Measurements from ENCODE around the gene LONP1.

LONP1 gene

DNA sequence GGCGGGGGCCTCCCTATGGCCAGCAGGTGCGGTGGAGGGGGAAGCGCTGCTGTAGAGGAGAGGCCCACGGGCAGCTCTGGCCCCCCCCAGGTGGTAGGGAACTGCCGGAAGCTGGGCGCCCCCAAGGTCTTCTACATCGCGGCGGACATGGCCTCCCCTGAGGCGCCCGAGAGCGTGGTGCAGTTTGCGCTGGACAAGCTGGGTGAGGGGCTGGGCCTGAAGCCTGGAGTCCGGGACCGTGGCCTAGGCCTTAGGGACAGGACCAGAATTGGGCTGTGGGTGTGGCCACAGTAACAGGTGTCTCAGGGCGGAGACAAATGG, 33.7 kb downstream of the LONP1 start:
- no peak for DNase-seq (ENCODE audit: low read depth in 1 of 2, low spot score in 1 of 2)
- in situ Hi-C loops (cut with HindIII; ENCODE audit: low pct_unique_long_range_greater_than_20kb, low sequenced_read_pairs), result no loop called here
- TF ChIP-seq JUND (IDR thresholded peaks at IDR 0.05; ENCODE audit: low read depth), result no peak

DNA sequence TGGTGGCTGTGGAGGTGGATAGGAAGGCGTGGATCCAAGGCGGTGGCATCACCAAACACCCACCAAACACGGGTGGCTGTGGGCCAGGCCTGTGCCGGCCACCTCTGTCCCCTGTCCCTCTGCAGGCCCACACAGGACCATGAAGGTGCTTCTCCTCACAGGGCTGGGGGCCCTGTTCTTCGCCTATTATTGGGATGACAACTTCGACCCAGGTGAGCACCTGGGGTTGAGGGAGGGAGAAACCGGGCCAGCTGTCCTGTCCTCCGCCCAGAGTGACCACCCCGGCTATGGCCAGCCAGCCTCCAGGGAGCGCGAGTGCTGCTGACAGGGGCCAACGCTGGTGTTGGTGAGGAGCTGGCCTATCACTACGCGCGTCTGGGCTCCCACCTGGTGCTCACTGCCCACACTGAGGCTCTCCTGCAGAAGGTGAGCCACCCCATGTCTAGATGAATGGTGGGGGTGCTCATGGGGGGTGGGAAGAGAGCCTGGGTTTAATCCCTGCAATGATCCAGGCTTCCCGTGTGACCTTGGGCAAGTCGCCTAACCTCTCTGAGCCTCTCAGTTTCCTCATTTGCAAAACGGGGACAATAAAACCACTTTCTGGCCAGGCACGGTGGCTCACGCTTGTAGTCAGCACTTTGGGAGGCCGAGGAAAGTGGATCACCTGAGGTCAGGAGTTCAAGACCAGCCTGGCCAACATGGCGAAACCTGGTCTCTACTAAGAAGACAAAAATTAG, 35.1 kb downstream of the LONP1 start:
- in situ Hi-C loops (cut with HindIII; ENCODE audit: low pct_unique_long_range_greater_than_20kb, low sequenced_read_pairs), result no loop called here
- TF ChIP-seq JUND (IDR thresholded peaks at IDR 0.05; ENCODE audit: low read depth), result no peak
- DNase-seq (ENCODE audit: low read depth in 1 of 2, low spot score in 1 of 2), result no peak

DNA sequence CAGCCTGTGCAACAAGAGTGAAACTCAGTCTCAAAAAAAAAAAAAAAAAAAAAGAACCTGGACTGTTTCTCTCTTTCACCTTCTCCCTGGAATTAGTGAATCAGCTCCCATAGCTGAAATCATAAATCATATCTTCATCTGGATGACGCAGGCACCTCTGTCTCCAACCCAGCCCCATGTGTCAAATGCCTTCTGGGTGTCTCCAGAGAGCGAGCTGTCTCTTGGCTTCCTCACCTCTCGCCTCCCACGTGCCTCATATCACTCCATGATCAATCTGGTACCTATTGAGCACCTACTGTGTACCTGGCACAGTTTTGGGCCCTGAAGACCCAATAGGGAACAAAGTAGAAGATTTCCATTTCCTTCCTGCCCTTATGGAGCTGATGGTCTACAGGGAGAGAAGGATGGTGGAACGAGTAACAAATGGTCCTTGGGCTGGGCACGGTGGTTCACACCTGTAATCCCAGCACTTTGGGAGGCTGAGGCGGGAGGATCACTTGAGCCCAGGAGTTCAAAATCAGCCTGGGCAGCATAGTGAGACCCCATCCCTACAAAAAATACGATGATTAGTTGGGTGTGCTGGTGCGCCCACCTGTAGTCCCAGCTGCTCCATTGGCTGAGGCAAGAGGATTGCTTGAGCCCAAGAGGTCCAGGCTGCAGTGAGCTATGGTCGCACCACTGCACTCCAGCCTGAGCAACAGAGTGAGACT, 36.6 kb downstream of the LONP1 start:
- in situ Hi-C loops (cut with HindIII; ENCODE audit: low pct_unique_long_range_greater_than_20kb, low sequenced_read_pairs), result no loop called here
- DNase-seq (ENCODE audit: low read depth in 1 of 2, low spot score in 1 of 2), result no peak
- no peak for TF ChIP-seq JUND (IDR thresholded peaks at IDR 0.05; ENCODE audit: low read depth)

DNA sequence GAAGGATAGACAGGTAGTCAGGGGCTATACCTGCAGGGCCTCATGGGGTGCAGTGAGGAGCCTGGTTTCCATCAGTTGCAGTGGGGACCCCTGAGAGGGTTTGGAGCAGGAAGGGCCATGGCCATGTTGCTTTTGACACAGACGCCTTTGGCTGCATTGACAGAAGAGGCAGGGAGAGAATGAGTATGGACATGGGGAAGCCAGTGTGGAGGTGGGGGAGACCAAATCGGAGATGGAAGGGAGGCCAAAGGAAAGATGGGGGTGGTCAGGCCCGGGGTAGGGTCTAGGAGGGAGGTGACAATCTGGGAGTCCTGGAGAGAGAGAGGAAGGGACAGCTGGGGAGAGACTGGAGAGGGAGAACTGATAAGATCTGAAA, 37.9 kb downstream of the LONP1 start:
- in situ Hi-C loops (cut with HindIII; ENCODE audit: low pct_unique_long_range_greater_than_20kb, low sequenced_read_pairs), result no loop called here
- DNase-seq (ENCODE audit: low read depth in 1 of 2, low spot score in 1 of 2), result no peak
- TF ChIP-seq JUND (IDR thresholded peaks at IDR 0.05; ENCODE audit: low read depth), result no peak

DNA sequence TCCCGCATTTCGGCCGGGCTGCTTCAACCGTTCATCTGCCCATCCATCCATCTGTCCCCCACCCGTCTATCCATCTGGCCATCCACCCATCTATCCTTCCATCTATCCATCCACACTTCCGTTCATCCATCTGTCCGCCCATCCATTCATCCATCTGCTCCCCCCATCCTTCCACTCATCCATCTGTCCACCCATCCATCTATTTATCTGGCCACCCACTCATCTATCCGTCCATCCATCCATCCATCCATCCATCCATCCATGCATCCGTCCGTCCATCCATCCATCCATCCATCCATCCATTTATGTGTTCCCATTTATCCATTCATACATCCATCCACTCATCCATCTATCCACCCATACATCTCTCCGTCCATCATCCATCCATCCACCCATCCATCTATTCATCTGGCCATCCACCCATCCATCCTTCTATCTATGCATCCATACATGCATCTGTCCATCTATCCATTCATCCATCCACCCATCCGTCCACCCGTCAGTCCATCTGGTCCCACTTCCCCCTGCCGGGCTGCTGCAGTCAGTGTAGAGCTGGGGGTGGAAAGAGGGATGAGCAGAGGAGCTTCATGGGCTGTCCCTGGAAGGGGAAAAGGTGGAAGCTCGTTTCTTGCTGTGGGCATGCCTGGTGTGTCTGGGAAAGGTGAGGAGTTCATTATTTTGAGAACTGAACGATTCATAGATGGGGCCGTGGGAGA, 38.4 kb downstream of the LONP1 start:
- DNase-seq (ENCODE audit: low read depth in 1 of 2, low spot score in 1 of 2), result no peak
- TF ChIP-seq JUND (IDR thresholded peaks at IDR 0.05; ENCODE audit: low read depth), result no peak
- in situ Hi-C loops (cut with HindIII; ENCODE audit: low pct_unique_long_range_greater_than_20kb, low sequenced_read_pairs), result no loop called here

DNA sequence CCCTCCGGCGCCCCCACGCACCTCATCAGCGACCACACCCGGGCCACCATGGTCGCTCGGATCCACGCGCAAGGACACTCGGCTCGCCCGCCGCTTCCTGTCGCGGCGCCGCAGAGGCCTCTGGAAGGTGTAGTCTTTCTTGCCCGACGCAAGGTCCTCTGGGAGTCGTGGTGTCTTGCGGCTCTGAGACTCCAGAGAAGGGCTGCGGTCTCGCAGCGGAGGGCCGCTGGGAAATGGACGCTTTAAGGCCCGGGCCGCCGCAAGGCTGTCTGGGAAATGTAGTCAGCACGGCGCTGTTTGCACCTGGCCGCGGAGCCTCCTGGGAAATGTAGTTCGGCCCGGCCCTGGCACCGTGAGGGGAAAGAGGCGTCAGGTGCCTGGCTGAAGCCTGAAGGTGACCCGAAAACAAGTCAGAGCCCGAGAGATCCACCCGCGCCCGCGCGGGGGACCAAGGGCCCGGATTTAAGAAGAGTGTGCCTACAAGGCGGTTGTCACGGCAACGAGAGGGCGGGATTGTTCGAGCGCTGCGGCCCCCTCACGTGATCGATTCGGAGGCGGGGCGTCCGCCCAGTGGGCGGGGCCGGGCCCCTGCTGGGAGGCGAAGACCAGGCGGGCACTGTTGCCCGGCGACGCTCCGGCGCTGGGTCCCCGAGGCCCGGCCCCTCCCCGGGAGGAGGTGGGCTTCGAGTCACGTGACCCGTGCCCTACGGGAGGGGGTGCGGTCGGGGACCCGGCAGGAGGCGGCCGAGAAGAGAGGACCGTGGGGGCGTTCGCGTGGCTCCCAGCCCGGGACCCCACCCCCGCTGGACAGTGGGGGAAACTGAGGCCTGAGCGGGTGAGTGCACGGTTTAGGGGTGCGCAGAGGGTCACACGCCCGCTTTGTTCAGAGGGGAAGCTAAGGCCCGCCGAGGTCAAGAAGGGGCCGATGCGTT, 39.2 kb downstream of the LONP1 start, which contains the start of the genes HSD11B1L and MICOS13:
Gene HSD11B1L, plus strand, starts transcription at position 591 of the 932 bp plus-strand sequence. CDS start 3,806 bp downstream, outside the sequence.
Gene MICOS13, minus strand, starts transcription at position 80 of the 932 bp plus-strand sequence. Its CDS starts 30 bp downstream, at position 50.
- in situ Hi-C loops (cut with HindIII; ENCODE audit: low pct_unique_long_range_greater_than_20kb, low sequenced_read_pairs), result no loop called here
- no peak for TF ChIP-seq JUND (IDR thresholded peaks at IDR 0.05; ENCODE audit: low read depth)
- peak; percentile 82 to 98 for DNase-seq (ENCODE audit: low read depth in 1 of 2, low spot score in 1 of 2)

DNA sequence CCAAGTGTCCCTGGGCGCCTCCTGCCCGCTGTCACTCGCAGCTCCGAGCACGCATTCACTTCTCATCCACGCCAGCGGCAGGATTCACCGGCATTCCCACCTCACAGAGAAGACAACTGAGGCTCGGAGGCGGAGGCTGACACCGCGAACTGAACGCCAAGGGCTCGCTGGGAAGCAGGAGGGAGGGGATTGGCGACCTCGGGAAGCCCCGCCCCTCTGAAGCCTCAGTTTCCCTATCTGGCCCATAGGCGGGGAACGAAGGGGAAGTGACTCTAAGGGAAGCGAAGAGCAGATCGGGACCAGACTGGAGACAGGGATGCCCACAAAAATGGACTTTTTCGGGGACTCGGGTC, 39.9 kb downstream of the LONP1 start:
- no peak for TF ChIP-seq JUND (IDR thresholded peaks at IDR 0.05; ENCODE audit: low read depth)
- in situ Hi-C loops (cut with HindIII; ENCODE audit: low pct_unique_long_range_greater_than_20kb, low sequenced_read_pairs), result no loop called here

DNA sequence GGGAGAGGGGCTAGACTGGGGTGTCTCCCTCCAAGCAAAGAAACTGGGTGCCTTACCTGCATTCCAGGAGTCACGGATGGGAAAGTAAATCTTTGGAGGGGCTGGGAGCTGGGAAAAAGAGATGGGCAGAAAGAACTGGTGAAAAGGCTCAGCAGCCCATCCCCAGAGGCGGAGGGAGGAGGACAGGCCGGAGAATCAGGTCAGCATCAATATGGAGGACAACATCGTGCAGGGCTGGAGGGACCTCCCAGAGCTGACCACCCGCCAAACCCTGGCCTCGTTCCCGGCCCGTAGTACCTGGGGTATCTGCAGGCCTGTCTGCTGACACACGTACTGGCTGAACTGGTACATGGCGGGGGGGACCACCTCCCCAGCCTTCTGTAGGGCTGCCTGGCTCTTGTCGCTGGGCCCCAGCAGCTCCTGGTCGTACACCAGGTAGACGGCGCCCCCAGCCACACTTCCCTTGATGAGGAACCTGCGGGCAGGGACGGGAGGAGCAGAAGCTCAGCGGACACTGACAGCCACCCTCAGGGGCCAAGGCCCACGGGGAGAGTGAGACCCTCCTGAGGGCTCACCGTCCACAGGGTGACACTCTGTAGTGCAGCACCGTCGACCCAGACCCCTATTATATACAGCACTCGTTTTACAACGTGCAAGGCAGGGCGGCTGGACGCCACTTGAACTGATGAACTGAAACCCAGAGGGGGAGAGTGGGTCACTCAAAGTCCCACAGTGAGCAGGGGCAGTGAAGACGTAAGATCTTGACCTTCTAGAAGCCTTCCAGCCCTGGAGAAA, 40.5 kb downstream of the LONP1 start:
- in situ Hi-C loops (cut with HindIII; ENCODE audit: low pct_unique_long_range_greater_than_20kb, low sequenced_read_pairs), result no loop called here
- no peak for TF ChIP-seq JUND (IDR thresholded peaks at IDR 0.05; ENCODE audit: low read depth)
- no peak for DNase-seq (ENCODE audit: low read depth in 1 of 2, low spot score in 1 of 2)

More for the DNA sequence above, 39.9 kb downstream of the LONP1 start:
- no peak for DNase-seq (ENCODE audit: low read depth in 1 of 2, low spot score in 1 of 2)

DNA sequence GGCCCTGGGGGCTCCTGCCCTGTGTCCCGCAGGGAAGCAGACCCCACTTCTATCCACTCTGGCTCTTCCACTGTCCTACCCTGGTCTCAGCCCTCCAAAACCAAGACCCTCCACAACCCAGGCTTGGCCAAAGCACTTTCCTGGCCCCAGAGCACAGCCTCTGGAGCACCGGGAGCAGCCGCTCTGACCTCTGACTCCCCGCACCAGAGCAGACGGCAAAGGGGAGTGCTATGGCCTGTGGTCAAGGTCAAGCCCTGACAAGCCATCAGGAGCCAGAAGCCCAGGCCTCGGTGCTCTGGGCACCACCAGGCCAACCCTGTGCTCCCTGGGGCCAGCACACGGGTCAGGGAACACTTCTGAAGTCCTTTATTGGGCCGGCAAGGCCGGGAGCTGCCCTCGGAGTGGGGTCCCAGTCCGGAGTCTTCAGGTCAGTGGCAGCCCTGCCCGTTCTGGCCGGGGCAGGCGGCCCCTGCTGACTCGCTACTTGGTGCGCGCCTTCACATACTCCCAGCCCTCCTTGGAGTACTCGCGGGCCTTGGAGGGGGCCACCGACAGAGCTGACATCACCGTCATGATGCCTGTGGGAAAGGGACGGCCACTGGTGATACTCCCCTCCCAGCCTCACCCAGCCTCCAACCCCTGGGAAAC, 41.8 kb downstream of the LONP1 start:
- no peak for DNase-seq (ENCODE audit: low read depth in 1 of 2, low spot score in 1 of 2)
- in situ Hi-C loops (cut with HindIII; ENCODE audit: low pct_unique_long_range_greater_than_20kb, low sequenced_read_pairs), result no loop called here
- TF ChIP-seq JUND (IDR thresholded peaks at IDR 0.05; ENCODE audit: low read depth), result no peak

DNA sequence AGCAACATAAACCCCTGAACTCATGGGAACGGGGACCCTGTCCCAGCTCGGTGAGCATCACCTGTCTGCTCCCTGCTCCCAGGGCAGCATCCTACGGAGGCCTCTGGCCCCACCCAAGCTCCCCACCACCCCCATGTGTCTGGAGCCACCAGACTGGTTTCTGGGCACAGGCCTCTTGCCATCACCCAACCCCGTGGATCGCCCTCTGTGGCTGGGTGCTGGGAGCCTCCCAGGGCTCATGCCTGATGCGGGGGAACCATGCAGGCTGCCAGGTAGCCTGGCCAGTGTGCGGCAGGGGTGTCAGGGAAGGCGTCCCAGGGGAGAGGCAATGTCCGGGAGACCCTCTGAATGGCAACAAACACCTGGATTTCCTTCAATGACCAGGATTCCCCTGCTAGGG, 42.4 kb downstream of the LONP1 start:
- in situ Hi-C loops (cut with HindIII; ENCODE audit: low pct_unique_long_range_greater_than_20kb, low sequenced_read_pairs), result no loop called here
- DNase-seq (ENCODE audit: low read depth in 1 of 2, low spot score in 1 of 2), result no peak
- no peak for TF ChIP-seq JUND (IDR thresholded peaks at IDR 0.05; ENCODE audit: low read depth)

DNA sequence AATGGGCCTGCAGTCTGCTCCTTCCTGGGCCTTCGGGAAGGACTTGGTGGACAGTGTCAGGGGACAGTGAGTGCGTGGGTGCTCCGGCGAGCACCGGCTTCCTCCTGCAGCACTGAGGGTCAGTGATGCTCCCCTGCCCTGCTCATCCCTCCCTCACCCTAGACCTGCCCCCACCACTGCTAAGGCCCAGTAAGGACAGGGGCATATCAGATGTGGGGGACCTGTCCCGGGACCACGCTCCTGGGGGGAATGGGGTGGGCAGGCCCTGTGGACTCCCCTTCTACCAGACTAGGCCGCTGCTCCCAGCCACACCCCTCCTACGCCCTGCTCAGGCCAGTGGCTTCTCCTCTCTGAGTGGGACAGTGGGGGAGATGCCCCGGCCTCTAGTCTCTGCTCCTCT, 42.8 kb downstream of the LONP1 start:
- in situ Hi-C loops (cut with HindIII; ENCODE audit: low pct_unique_long_range_greater_than_20kb, low sequenced_read_pairs), result no loop called here
- DNase-seq (ENCODE audit: low read depth in 1 of 2, low spot score in 1 of 2), result no peak
- no peak for TF ChIP-seq JUND (IDR thresholded peaks at IDR 0.05; ENCODE audit: low read depth)
